K562 (cell line): ENCODE results near the gene TMC5. TPM values are rescaled to one million over a fixed set of nuclear protein-coding genes. Genes with fewer than 3 reads are reported as not detected.

Experiments used
- CBFA2T3 ChIP-seq: fragments of 450-650 bp; IDR thresholded peaks from 2 replicates; pipeline ENCODE4 v1.6.1; 2017
- CXXC5 ChIP-seq: fragments of 250-450 bp; sonication (Bioruptor Pico); IDR thresholded peaks from 2 replicates; pipeline ENCODE4 v1.8.0; 2022; ENCODE audit warnings: inconsistent platforms, mild to moderate bottlenecking, moderate library complexity
- EP300 ChIP-seq: IDR thresholded peaks from 2 replicates; pipeline ENCODE4 v1.6.1; 2012; ENCODE audit warnings: low read length, improper control_type of control experiment
- ETV5 ChIP-seq: sonication (generic); formaldehyde crosslinking; IDR thresholded peaks from 2 replicates; pipeline ENCODE4 v1.4.0; 2020; ENCODE audit warnings: low read depth, mild to moderate bottlenecking, missing genetic modification reagents
- ETV6 ChIP-seq, 3 experiments: fragments of 150-350 bp in 1 of 3; sonication (generic) in 1 of 3; formaldehyde crosslinking in 1 of 3; IDR thresholded peaks; 2 replicates each; pipeline versions ENCODE4 v1.6.1 to v1.8.0; 2014 to 2022; ENCODE audit warnings: borderline replicate concordance in 2 of 3, low read depth in 2 of 3, antibody characterized with exemption in 1 of 3, low read length in 1 of 3, mild to moderate bottlenecking in 1 of 3, missing genetic modification reagents in 1 of 3
- FOSL1 ChIP-seq: fragments of 200-800 bp; sonication (Bioruptor generic); conservative IDR thresholded peaks from 2 replicates; pipeline ENCODE4 v1.6.1; 2016; ENCODE audit warnings: missing genetic modification characterization, missing compliant biosample characterization
- HSF4 ChIP-seq: fragments of 250-450 bp; sonication (Bioruptor Pico); IDR thresholded peaks from 2 replicates; pipeline ENCODE4 v2.1.2; 2022; ENCODE audit warnings: mild to moderate bottlenecking, moderate library complexity, borderline replicate concordance
- JUND ChIP-seq, 2 experiments: IDR thresholded peaks; 2 replicates in 1 of 2; 3 replicates in 1 of 2; pipeline ENCODE4 v1.6.1; 2011; ENCODE audit warnings: borderline replicate concordance in 2 of 2, low read depth in 2 of 2, low read length in 2 of 2, improper control_type of control experiment in 1 of 2, missing biosample characterization in 1 of 2, missing genetic modification characterization in 1 of 2, missing genetic modification reagents in 1 of 2
- KDM1A ChIP-seq, 2 experiments: fragments of 450-650 bp; IDR thresholded peaks; 2 replicates each; pipeline ENCODE4 v1.6.1; 2016; ENCODE audit warnings: mild to moderate bottlenecking in 2 of 2
- LEF1 ChIP-seq: fragments of 450-650 bp; IDR thresholded peaks from 2 replicates; pipeline ENCODE4 v1.6.1; 2016; ENCODE audit warnings: mild to moderate bottlenecking
- MEIS2 ChIP-seq: fragments of 450-650 bp; IDR thresholded peaks from 2 replicates; pipeline ENCODE4 v1.6.1; 2014; ENCODE audit warnings: mild to moderate bottlenecking; ENCODE audit not compliant: partially characterized antibody
- NCOR1 ChIP-seq: fragments of 450-650 bp; IDR thresholded peaks from 2 replicates; pipeline ENCODE4 v1.6.1; 2016; ENCODE audit warnings: mild to moderate bottlenecking, moderate library complexity
- PKNOX1 ChIP-seq: fragments of 450-650 bp; IDR thresholded peaks from 2 replicates; pipeline ENCODE4 v1.6.1; 2016
- RCOR1 ChIP-seq, 2 experiments: IDR thresholded peaks; 2 replicates each; pipeline ENCODE4 v1.6.1; 2012; ENCODE audit warnings: low read depth in 2 of 2, low read length in 2 of 2, borderline replicate concordance in 1 of 2, improper control_type of control experiment in 1 of 2
- RFX1 ChIP-seq: fragments of 450-650 bp; IDR thresholded peaks from 2 replicates; pipeline ENCODE4 v1.6.1; 2016; ENCODE audit warnings: mild to moderate bottlenecking, moderate library complexity
- SMARCC2 ChIP-seq: fragments of 450-650 bp; IDR thresholded peaks from 2 replicates; pipeline ENCODE4 v1.6.1; 2017; ENCODE audit warnings: antibody characterized with exemption, moderate library complexity, mild to moderate bottlenecking, low read depth
- TAL1 ChIP-seq: fragments of 450-650 bp; IDR thresholded peaks from 2 replicates; pipeline ENCODE4 v1.6.1; 2016; ENCODE audit warnings: mild to moderate bottlenecking
- ZNF12 ChIP-seq: sonication (generic); formaldehyde crosslinking; IDR thresholded peaks from 2 replicates; pipeline ENCODE4 v1.4.0; 2020; ENCODE audit warnings: mild to moderate bottlenecking, missing genetic modification reagents
- ZNF644 ChIP-seq: fragments of 200-800 bp; sonication (Bioruptor generic); IDR thresholded peaks from 2 replicates; pipeline ENCODE4 v1.6.1; 2016; ENCODE audit warnings: low read depth, missing genetic modification characterization, missing compliant biosample characterization
- polyA plus RNA-seq, 8 experiments: library from polyadenylated mRNA; depleted of rRNA in 4 of 8; stranded (reverse) in 5 of 8; unstranded in 3 of 8; fragments of >200 nt; fragmentation: Nextera tagmentation in 2 of 8; fragmentation: Illumina TruSeq in 1 of 8; extraction: Ambion mirVana in 2 of 8; extraction: Trizol in 1 of 8; gene quantifications; 2 replicates each; pipeline versions ENCODE4 v1.2.1 to v1.2.3, GENCODE V29; 2011 to 2014; ENCODE audit warnings: inconsistent platforms in 1 of 8, missing spikeins in 1 of 8
- total RNA-seq, 7 experiments: library from RNA; depleted of rRNA in 6 of 7; stranded (reverse); fragments of >200 nt in 6 of 7; fragmentation: Illumina TruSeq in 2 of 7; extraction: Trizol in 2 of 7; gene quantifications; 2 replicates each; pipeline versions ENCODE4 v1.2.1 to v1.2.3, GENCODE V29; 2011 to 2021; ENCODE audit warnings: low replicate concordance in 1 of 7
- TF ChIP-seq, protein P1 (sequence below): fragments of 200-800 bp; sonication (Bioruptor generic); IDR thresholded peaks from 2 replicates; pipeline ENCODE4 v1.6.1; 2017; ENCODE audit warnings: missing genetic modification characterization, missing compliant biosample characterization
- TF ChIP-seq, protein P2 (sequence below): IDR thresholded peaks from 2 replicates; pipeline ENCODE4 v1.6.1; 2014; ENCODE audit warnings: antibody characterized with exemption

The TMC5 gene
- total and polyA plus RNA-seq, 9 of the 15 experiments (the other 6 are each of a cell fraction or from before 2014, with no cell fraction given), result 0.83 to 2.6 (median 1.6) TPM

DNA sequence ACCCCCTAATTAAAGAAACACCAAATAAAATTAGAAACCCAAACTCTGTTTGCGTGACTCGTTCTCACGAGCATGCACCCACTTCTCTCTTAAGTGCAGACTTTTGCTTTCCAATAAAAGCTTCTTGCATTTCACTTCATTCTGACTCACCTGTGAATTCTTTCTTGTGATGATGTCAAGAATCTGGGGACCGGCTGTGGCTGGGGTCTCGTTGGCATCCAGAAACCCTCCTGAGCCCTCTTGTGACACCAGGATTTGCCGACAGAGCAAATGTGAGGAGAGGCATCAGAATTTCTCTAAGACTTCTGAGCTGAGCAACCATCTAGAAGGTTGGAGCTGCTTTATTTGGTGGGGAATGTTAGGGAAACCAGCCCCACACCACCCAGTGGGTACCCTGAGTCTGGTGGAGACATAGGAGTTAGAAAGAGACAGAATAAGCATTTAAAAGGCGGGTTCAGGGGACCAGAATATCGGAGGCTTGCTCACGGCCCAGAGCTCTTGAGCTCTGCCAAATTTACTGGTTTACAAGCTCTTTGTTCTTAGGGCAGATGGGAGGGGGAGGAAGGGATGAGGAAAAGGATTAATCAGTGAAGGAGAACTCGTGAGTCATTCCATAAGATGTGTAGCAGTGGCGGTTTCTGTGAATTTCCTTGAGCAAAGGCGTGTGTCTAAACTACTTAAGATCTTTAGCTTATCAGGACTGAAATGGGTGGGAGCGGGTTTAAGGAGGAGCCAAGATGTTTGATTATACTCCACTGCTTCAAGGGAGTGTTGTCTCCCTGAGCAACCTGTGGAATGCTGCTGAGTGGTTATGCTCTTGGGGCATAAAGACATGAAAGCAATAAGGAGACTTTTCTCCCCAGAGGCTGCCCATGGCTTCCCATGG, 24.2 kb upstream of the TMC5 start (continued):
- 0 out of 2 replicates have a peak, but pooled peaks have one; percentile 10 for TF ChIP-seq PKNOX1
- TF ChIP-seq EP300, result peak; percentile 61
- TF ChIP-seq, protein P1, sequence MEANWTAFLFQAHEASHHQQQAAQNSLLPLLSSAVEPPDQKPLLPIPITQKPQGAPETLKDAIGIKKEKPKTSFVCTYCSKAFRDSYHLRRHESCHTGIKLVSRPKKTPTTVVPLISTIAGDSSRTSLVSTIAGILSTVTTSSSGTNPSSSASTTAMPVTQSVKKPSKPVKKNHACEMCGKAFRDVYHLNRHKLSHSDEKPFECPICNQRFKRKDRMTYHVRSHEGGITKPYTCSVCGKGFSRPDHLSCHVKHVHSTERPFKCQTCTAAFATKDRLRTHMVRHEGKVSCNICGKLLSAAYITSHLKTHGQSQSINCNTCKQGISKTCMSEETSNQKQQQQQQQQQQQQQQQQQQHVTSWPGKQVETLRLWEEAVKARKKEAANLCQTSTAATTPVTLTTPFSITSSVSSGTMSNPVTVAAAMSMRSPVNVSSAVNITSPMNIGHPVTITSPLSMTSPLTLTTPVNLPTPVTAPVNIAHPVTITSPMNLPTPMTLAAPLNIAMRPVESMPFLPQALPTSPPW, result peak; percentile 37; the same call in 1 of the 2 replicates
- peak in 1 of 2 experiments; percentile 77; a peak in 2 of 4 replicates for TF ChIP-seq RCOR1 (IDR thresholded peaks at IDR 0.05; ENCODE audit: borderline replicate concordance in 1 of 2, low read depth in 2 of 2, low read length in 2 of 2)
- TF ChIP-seq RFX1, result peak; percentile 72
- TF ChIP-seq HSF4, result no peak
- TF ChIP-seq FOSL1 (tag), result peak; percentile 89
- TF ChIP-seq JUND (IDR thresholded peaks at IDR 0.05; ENCODE audit: borderline replicate concordance, low read depth, low read length), result peak; percentile 83
- TF ChIP-seq JUND (tag; IDR thresholded peaks at IDR 0.05; ENCODE audit: borderline replicate concordance, low read depth, low read length), result peak; percentile 79; the same call in 1 of the 3 replicates
- peak; percentile 15 for TF ChIP-seq MEIS2
- no peak for TF ChIP-seq ZNF12 (CRISPR knock-in tag)
- TF ChIP-seq SMARCC2, result 0 out of 2 replicates have a peak, but pooled peaks have one; percentile 36
- no peak for TF ChIP-seq ZNF644 (tag)
- no peak for TF ChIP-seq ETV6 (IDR thresholded peaks at IDR 0.05; ENCODE audit: borderline replicate concordance in 1 of 2, low read depth in 2 of 2, low read length in 1 of 2)
- TF ChIP-seq ETV6 (CRISPR knock-in tag; IDR thresholded peaks at IDR 0.05; ENCODE audit: borderline replicate concordance), result no peak
- TF ChIP-seq NCOR1, result 0 out of 2 replicates have a peak, but pooled peaks have one; percentile 12
- no peak for TF ChIP-seq ETV5
- TF ChIP-seq LEF1, result peak; percentile 45; the same call in 1 of the 2 replicates
- no peak for TF ChIP-seq TAL1
- TF ChIP-seq, protein P2, sequence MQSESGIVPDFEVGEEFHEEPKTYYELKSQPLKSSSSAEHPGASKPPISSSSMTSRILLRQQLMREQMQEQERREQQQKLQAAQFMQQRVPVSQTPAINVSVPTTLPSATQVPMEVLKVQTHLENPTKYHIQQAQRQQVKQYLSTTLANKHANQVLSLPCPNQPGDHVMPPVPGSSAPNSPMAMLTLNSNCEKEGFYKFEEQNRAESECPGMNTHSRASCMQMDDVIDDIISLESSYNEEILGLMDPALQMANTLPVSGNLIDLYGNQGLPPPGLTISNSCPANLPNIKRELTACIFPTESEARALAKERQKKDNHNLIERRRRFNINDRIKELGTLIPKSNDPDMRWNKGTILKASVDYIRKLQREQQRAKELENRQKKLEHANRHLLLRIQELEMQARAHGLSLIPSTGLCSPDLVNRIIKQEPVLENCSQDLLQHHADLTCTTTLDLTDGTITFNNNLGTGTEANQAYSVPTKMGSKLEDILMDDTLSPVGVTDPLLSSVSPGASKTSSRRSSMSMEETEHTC, result 0 out of 2 replicates have a peak, but pooled peaks have one; percentile 33
- peak; percentile 43; the same call in 1 of the 2 replicates for TF ChIP-seq CXXC5 (CRISPR knock-in tag)
- peak; percentile 38 for TF ChIP-seq CBFA2T3
- 0 out of 4 replicates have a peak, but pooled peaks of 1 of the 2 experiments have one; percentile 15 for TF ChIP-seq KDM1A (IDR thresholded peaks at IDR 0.05)
